KOPT-K1 (cell line): ENCODE measurements around the gene COL18A1.
A peak's percentile ranks its signal among the peaks of the same experiment; 100 is the strongest.

Source experiments
- H3K27ac ChIP-seq: fragments of 200-600 bp; sonication (generic); 2 replicates; pipeline ENCODE4 v1.5.1; 2016; ENCODE audit warnings: antibody characterized with exemption, mild to moderate bottlenecking, low read depth, low read length; ENCODE audit not compliant: poor library complexity, severe bottlenecking
- H3K36me3 ChIP-seq: fragments of 200-600 bp; sonication (generic); 2 replicates; pipeline ENCODE4 v1.5.1; 2017; ENCODE audit warnings: antibody characterized with exemption, mild to moderate bottlenecking, low read length, moderate library complexity; ENCODE audit not compliant: insufficient read depth
- H3K9me3 ChIP-seq: fragments of 200-600 bp; sonication (generic); 2 replicates; pipeline ENCODE4 v1.5.1; 2017; ENCODE audit warnings: antibody characterized with exemption, low read length, mild to moderate bottlenecking; ENCODE audit not compliant: insufficient read depth, poor library complexity, severe bottlenecking

The COL18A1 gene

GRCh38 chr21:45470087-45470515 is 65.1 kb downstream of the COL18A1 start:
- H3K27ac ChIP-seq: no peak overlapping the region
- no peaks in the 10 kb centered on the region for H3K9me3 ChIP-seq
- H3K36me3 ChIP-seq: no peaks in the 10 kb centered on the region

- Histone ChIP-seq H3K9me3 (no peaks in the 10 kb centered on the region), H3K27ac (no peak overlapping the region), H3K36me3 (no peaks in the 10 kb centered on the region)
Observed at GRCh38 chr21:45470773-45471524, 66.0 kb downstream of the COL18A1 start.

- no peaks in the 10 kb centered on the region for H3K9me3 ChIP-seq
- no peaks in the 10 kb centered on the region for H3K36me3 ChIP-seq
- H3K27ac ChIP-seq: no peak overlapping the region
Observed at GRCh38 chr21:45471525-45472221, 66.7 kb downstream of the COL18A1 start.

GRCh38 chr21:45472445-45473365 is 67.7 kb downstream of the COL18A1 start:
- Histone ChIP-seq H3K36me3 (no peaks in the 10 kb centered on the region), H3K27ac (no peak overlapping the region), H3K9me3 (no peaks in the 10 kb centered on the region)

- H3K27ac ChIP-seq: no peak overlapping the region
- H3K36me3 ChIP-seq: no peaks in the 10 kb centered on the region
- H3K9me3 ChIP-seq: no peaks in the 10 kb centered on the region
Observed at GRCh38 chr21:45473496-45474322, 68.7 kb downstream of the COL18A1 start.

- Histone ChIP-seq H3K36me3 (no peaks in the 10 kb centered on the region), H3K9me3 (no peaks in the 10 kb centered on the region), H3K27ac (no peak overlapping the region)
Observed at GRCh38 chr21:45474323-45474950, 69.5 kb downstream of the COL18A1 start.

GRCh38 chr21:45475004-45475685 is 70.2 kb downstream of the COL18A1 start:
- no peaks in the 10 kb centered on the region for H3K36me3 ChIP-seq
- H3K9me3 ChIP-seq: no peaks in the 10 kb centered on the region
- H3K27ac ChIP-seq: no peak overlapping the region

GRCh38 chr21:45475797-45476570 is 71.0 kb downstream of the COL18A1 start:
- no peak overlapping the region for H3K27ac ChIP-seq
- H3K36me3 ChIP-seq: no peaks in the 10 kb centered on the region
- no peaks in the 10 kb centered on the region for H3K9me3 ChIP-seq

- H3K9me3 ChIP-seq: no peaks in the 10 kb centered on the region
- H3K27ac ChIP-seq: no peak overlapping the region
- no peaks in the 10 kb centered on the region for H3K36me3 ChIP-seq
Observed at GRCh38 chr21:45476582-45476981, 71.6 kb downstream of the COL18A1 start.

GRCh38 chr21:45477176-45478114 is 72.5 kb downstream of the COL18A1 start:
- Histone ChIP-seq H3K36me3 (no peaks in the 10 kb centered on the region), H3K9me3 (no peaks in the 10 kb centered on the region), H3K27ac (peak overlapping the region; percentile 73)

- H3K9me3 ChIP-seq: no peaks in the 10 kb centered on the region
- peak overlapping the region; percentile 73 for H3K27ac ChIP-seq
- no peaks in the 10 kb centered on the region for H3K36me3 ChIP-seq
Observed at GRCh38 chr21:45478115-45478801, 73.3 kb downstream of the COL18A1 start.
